Breast epithelium (tissue), 3 donors: ENCODE data around the gene PADI6.

Experiments used
- CTCF ChIP-seq, 3 donors: fragments of 450-650 bp; IDR thresholded peaks; one replicate each; pipeline ENCODE4 v1.5.1; 2016 to 2017; ENCODE audit warnings: antibody characterized with exemption in 3 of 3, mild to moderate bottlenecking in 3 of 3, moderate library complexity in 3 of 3
- POLR2A ChIP-seq: fragments of 450-650 bp; IDR thresholded peaks from one replicate; pipeline ENCODE4 v1.6.1; 2016; ENCODE audit warnings: antibody characterized with exemption, mild to moderate bottlenecking, moderate library complexity
- POLR2AphosphoS5 ChIP-seq, 3 donors: sonication (generic); formaldehyde crosslinking; IDR thresholded peaks; one replicate each; pipeline ENCODE4 v1.6.1; 2017; ENCODE audit warnings: antibody characterized with exemption in 3 of 3

- TF ChIP-seq CTCF (IDR thresholded peaks at IDR 0.05): no peak
- no peak for TF ChIP-seq POLR2A
- TF ChIP-seq POLR2AphosphoS5 (IDR thresholded peaks at IDR 0.05): no peak
These were observed 68.8 kb downstream of the PADI6 start for GRCh38 chr1:17440827-17441168.
